Measurements from ENCODE around the gene CDY2A.
"Not testable (repeated sequence)": the region's sequence is repeated elsewhere in the genome, so short reads cannot be mapped to it uniquely, and the experiment has no call there.

The CDY2A gene, protein sequence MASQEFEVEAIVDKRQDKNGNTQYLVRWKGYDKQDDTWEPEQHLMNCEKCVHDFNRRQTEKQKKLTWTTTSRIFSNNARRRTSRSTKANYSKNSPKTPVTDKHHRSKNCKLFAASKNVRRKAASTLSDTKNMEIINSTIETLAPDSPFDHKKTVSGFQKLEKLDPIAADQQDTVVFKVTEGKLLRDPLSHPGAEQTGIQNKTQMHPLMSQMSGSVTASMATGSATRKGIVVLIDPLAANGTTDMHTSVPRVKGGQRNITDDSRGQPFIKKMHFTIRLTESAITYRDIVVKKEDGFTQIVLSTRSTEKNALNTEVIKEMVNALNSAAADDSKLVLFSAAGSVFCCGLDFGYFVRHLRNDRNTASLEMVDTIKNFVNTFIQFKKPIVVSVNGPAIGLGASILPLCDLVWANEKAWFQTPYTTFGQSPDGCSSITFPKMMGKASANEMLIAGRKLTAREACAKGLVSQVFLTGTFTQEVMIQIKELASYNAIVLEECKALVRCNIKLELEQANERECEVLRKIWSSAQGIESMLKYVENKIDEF

DNA sequence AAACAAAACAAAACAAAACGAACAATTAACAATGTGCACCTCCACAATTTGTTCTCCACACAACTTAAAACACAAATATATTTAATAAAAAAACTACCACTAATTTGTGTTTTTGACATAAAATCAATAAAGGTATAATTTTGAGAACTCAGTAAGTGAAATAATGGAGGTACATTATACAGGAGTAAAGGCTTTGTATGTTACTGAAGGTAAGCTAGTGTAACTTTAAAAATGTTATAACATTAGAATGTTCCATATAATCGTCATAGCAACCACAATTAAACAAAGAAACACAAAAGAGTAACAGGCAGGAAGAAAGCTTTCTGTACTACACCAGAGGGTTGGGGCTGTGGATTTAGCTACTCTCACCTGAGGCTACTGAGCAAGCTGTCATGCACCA lies at the start of gene CDY2A:
TSS of gene CDY2A (plus strand) at position 301 of the 400 bp plus-strand sequence. CDS start 328 bp downstream, outside the sequence.
- not testable (repeated sequence) for DNase-seq (ENCODE audit: low spot score)

DNA sequence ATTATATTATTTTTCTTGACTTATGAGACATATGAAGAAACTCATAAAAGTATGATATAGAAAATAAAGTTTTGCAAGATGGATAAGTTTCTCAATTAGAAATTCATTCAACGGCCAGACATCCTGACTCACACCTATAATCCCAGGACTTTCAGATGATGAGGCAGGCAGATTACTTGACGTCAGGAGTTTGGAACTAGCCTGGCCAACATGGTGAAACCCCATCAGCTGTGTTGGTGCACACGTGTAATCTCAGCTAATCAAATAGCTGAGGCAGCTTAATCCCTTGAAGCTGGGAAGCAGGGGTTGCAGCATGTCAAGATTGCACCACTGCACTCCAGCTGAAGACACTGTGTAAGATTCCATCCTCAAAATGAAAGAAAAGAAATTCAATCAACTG lies 28.0 kb upstream of the CDY2A start:
- not testable (repeated sequence) for DNase-seq (ENCODE audit: low spot score)

DNA sequence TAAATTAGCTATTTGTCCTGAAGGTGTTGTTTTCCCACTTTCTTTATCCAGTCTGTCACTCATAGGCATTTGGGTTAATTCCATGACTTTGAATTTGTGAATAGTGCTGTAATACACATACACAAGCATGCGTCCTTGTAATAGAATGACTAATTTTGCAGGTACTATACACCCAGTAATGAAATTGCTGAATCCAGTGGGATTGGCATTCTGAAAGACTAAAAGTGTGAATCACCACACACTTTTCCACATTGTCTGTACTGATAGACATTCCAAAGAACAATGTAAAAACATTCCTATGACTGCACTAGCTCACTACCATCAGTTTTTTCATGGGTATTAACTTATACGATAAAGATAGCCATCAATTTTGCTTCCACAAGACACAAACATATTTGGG lies 27.3 kb upstream of the CDY2A start:
- DNase-seq (ENCODE audit: low spot score) = not testable (repeated sequence)

DNA sequence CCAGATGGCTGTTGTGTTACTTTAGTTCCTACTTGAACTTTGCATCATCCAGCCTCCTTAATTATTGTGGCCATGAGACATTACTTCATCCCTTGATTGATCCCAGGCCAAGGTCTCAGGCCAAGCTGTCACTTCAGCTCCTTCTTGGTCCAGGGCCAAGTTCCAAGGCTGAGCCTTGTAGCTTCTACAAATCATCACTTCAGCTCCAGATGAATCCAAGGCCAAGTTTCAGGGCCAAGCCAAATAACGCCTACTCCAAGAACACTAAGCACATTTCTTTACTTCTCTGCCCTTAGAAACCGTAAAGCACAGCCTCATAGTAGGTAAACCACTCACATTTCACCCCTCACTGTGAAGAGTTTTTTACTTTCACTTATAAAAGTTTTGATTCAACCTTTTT lies 1.7 kb upstream of the CDY2A start:
- DNase-seq (ENCODE audit: low spot score) = not testable (repeated sequence)

DNA sequence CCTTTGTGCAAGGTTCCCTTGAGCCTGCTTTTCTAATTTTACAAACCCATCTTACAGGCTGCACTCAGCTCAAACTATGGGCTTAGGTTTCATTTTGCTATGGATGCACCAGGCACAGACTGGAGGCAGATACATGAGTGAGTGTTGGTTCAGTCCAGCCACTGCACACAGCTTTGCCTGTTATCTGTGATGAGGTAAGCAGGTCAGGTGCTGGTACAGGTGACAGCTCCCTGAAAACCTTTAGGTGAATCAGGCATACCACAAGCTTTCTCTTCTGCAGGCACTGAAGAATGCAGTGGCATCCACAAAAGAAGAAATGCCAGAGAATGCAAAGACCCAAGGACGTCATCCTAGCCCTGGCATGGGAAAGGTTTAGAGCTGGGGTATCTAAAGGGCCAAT lies 3.3 kb downstream of the CDY2A start:
- DNase-seq (ENCODE audit: low spot score) = not testable (repeated sequence)

DNA sequence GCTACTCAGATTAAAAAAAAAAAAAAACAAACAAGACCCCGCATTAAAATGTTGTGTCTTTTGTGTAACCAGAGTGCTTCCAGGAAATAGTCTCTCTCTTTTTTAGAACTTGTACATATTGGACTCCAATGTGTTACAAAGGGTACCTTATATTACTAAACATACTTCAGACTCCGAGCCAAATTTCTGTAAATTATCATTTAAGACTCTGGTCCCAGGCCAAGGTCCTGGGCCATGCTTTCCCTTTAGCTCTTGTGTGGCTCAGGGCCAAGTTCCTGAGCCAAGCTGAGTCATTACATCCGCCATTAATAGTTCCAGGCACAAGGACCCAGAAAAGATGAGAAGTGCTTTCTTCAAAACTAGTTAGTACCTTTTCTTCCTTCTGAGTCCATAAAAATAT lies 4.6 kb downstream of the CDY2A start:
- not testable (repeated sequence) for DNase-seq (ENCODE audit: low spot score)

DNA sequence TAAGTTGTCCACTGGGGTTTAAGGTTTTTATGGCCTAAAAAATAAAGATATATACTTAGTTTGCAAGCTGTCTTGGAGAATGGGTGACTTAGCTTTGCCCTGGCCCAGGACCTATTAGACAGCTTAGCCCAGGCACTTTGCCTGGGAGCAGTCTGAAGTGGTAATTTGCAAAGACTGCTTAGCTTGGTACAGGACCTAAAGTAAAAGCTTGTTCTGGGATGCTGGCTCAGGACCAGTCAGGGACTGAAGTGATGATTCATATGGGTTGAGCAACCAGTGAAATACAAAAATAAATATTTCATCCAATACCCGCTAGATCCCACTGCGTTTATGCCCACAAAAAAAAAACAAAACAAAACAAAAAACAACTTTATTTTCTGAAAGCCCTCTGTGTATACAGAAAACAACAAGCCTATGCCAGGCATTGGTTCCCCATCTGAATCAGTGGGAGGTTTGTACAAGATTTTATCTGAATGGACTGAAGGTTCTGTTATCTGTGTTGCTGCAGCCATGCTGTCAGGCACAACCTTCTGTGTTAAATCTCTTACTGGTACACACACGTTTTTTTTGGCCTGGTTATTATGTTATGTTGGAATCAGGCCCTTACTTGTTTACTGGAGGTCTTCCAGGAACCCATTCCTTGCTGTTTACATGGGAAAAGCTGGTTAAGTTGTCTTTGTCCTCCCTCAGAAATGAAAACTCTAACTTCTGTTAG lies 8.7 kb downstream of the CDY2A start:
- not testable (repeated sequence) for DNase-seq (ENCODE audit: low spot score)

DNA sequence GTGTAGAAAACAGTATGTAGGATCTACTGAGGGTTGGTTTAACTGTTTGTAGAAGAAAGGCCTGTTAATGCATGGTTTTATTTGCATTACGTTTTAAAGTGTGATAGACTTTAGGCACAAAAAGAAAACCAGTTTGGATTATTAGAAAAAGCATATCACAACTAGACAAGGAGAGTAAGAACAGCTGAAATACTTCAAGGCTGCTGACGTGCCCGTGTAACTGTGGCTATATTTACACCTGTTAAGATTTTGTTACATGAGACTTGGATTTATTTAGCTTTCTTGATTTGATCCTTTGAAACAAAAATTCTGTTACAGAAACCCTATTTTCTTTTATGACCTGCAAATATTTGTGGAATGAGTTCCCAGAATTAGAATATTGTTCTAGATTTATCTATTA lies 9.3 kb downstream of the CDY2A start:
- DNase-seq (ENCODE audit: low spot score) = not testable (repeated sequence)

DNA sequence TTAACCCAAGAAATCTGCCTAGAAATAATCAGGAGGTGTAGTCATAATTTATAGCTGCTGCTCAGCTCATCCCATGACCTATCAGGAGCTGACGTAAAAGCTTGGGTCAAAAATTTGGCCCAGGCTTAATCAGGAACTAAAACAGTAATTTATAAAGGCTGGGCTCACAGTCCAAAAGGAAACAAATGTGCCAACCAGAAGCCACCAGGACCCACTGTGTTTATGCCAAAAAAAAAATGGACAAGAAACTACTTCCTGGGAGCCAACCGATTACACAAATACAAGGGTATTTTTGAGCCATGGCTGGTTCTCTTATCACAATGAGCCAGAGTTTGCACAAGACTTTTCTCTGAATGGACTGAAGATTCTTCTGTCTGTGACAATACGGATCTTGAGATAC lies 19.4 kb downstream of the CDY2A start:
- not testable (repeated sequence) for DNase-seq (ENCODE audit: low spot score)

DNA sequence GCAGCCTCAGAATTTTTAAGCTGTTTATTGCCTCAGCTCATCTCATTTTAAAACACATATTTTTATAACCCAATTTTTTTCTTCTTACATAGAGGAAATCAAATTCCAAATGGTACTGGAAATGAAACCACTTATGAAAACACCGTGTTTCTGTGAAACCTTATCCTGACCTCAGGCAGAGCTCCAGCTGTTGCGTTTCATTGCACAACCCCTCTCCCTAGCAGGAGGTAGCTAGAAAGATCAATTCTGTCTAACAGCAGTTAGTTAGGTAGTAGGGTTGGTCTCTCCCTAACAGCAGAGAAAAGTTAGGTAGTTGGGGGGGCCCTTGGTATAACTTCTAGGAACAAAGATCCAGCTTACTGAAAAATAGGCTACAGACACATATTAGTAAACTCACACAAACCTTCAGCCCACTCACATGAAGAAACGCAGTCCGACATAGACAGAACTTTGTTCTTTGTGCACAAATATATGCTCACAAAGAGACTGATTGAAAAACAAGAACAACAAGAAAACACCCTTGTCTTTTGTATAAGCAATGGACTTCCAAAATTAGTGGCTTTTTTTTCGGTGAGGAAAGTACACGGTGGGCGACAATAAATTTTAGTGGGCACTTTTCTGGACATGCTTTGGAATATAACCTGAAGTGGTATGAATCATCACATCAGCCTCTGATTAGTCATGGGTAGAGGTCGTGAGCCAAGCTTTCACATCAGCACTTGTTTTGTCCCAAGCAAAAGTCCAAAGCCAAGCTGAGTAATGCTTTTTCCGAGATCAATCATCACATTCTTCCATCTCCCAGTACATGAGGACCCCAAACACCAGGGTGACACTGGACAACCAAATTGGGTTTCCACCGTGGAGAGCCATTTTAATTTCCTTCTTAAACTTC lies 22.8 kb downstream of the CDY2A start:
- not testable (repeated sequence) for DNase-seq (ENCODE audit: low spot score)

DNA sequence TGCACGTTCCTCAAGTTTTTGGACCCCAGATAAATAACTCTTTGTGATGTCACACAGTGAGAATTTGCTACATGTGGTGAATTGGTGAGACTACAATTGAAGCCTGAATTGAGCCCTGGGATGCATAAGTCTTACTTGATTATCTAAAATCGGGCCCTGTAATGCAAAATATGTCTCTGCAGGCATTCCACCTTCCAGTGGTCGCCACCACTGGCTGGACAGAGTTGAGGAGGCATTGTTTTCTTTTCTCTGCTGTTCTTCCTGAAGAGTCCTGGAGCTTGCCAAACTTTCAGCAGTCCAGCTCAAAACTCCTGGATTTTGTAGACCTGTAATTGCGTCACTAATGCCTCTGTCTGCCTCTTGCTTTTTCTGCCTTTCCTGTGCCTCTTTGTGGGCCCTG lies 23.5 kb downstream of the CDY2A start:
- not testable (repeated sequence) for DNase-seq (ENCODE audit: low spot score)

DNA sequence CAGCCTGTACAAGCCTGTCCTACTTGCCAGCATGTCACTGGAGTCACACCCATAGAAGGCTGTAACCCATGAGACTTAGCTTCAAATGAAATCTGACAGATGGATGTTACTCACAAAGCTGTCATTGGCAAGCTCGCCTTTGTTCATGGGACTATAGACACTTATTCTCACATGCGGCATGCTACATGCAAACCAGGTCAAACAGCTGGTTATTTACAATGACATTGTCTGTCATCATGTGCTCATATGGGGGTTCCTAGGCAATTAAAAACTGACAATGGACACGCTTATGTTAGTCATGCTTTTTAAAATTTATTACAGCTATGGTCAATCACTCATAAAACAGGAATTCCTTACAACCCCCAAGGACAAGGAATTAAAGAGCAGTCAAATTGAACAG lies 30.9 kb downstream of the CDY2A start:
- not testable (repeated sequence) for DNase-seq (ENCODE audit: low spot score)

DNA sequence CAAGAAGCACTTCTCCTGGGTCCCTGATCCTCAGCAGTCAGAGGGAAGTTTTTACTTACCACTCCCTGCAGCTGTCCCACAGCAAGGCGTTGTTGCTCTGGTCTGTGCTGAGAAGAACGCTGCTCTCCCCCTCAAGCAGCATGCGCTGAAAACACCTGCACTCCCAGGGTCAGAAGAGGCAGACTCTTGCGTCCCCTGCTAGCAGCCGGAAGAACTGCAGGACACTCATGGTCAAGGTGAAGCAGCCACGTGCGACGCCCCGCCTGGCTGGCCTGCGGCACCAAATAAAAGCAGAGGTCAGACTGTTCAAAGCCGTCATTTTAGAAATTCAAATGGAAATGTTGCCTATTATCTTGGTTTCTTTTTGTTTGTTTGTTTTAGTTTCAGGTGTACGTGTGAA lies 47.9 kb downstream of the CDY2A start:
- not testable (repeated sequence) for DNase-seq (ENCODE audit: low spot score)

Data from iPS-NIHi11 (cell line).